ENCODE results near the gene CASP10.

DNA sequence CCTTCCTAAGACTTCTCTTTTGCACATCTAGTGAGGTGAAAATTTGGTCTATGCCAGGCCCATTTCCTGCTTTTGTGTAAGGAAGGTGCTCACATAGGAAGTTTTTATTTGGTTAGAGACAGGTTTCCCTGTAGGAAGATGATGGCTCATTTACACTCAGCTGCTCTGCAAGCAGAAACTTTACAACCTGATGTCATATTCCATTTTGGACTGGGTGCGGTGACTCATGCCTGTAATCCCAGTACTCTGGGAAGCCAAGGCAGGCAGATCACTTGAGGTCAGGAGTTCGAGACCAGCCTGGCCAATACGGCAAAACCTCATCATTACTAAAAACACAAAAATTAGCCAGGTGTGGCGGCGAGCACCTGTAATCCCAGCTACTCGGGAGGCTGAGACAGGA is 35.8 kb downstream of the CASP10 start:
- no peak for TF ChIP-seq POLR2A (IDR thresholded peaks at IDR 0.05; ENCODE audit: low read depth)
- TF ChIP-seq, protein P1, sequence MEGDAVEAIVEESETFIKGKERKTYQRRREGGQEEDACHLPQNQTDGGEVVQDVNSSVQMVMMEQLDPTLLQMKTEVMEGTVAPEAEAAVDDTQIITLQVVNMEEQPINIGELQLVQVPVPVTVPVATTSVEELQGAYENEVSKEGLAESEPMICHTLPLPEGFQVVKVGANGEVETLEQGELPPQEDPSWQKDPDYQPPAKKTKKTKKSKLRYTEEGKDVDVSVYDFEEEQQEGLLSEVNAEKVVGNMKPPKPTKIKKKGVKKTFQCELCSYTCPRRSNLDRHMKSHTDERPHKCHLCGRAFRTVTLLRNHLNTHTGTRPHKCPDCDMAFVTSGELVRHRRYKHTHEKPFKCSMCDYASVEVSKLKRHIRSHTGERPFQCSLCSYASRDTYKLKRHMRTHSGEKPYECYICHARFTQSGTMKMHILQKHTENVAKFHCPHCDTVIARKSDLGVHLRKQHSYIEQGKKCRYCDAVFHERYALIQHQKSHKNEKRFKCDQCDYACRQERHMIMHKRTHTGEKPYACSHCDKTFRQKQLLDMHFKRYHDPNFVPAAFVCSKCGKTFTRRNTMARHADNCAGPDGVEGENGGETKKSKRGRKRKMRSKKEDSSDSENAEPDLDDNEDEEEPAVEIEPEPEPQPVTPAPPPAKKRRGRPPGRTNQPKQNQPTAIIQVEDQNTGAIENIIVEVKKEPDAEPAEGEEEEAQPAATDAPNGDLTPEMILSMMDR (IDR thresholded peaks at IDR 0.05) = no peak
- TF ChIP-seq POLR2AphosphoS5 (IDR thresholded peaks at IDR 0.05) = no peak
- TF ChIP-seq EP300 (IDR thresholded peaks at IDR 0.05) = no peak

Measured in esophagus muscularis mucosa (tissue), 4 donors.